Measurements from ENCODE around the gene RGS9. TPM values are rescaled to one million over a fixed set of nuclear protein-coding genes. Genes with fewer than 3 reads are reported as not detected.
"Not testable (repeated sequence)": the region's sequence is repeated elsewhere in the genome, so short reads cannot be mapped to it uniquely, and the experiment has no call there.

The RGS9 gene
- total and polyA plus RNA-seq, 2 experiments from 2014 or later: 12.8 to 29.6 TPM

DNA sequence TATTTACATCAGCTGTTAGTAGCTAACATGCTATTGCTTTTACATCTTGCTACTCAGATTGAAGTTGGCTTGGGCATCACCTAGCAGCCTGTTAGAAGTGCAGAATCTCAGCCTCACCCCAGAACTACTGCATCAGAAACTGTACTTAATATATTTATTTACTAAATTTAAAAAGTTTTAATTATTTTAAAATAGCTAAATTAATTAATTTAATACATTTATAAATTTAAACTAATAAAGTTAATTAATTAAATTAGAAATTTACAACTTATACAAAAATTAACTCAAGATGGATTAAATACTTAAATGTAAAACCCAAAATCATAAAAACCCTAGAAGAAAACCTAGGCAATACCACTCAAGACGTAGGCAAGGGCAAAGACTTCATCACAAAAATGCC is 41.7 kb upstream of the RGS9 start (continued):
- TF ChIP-seq, protein P1, sequence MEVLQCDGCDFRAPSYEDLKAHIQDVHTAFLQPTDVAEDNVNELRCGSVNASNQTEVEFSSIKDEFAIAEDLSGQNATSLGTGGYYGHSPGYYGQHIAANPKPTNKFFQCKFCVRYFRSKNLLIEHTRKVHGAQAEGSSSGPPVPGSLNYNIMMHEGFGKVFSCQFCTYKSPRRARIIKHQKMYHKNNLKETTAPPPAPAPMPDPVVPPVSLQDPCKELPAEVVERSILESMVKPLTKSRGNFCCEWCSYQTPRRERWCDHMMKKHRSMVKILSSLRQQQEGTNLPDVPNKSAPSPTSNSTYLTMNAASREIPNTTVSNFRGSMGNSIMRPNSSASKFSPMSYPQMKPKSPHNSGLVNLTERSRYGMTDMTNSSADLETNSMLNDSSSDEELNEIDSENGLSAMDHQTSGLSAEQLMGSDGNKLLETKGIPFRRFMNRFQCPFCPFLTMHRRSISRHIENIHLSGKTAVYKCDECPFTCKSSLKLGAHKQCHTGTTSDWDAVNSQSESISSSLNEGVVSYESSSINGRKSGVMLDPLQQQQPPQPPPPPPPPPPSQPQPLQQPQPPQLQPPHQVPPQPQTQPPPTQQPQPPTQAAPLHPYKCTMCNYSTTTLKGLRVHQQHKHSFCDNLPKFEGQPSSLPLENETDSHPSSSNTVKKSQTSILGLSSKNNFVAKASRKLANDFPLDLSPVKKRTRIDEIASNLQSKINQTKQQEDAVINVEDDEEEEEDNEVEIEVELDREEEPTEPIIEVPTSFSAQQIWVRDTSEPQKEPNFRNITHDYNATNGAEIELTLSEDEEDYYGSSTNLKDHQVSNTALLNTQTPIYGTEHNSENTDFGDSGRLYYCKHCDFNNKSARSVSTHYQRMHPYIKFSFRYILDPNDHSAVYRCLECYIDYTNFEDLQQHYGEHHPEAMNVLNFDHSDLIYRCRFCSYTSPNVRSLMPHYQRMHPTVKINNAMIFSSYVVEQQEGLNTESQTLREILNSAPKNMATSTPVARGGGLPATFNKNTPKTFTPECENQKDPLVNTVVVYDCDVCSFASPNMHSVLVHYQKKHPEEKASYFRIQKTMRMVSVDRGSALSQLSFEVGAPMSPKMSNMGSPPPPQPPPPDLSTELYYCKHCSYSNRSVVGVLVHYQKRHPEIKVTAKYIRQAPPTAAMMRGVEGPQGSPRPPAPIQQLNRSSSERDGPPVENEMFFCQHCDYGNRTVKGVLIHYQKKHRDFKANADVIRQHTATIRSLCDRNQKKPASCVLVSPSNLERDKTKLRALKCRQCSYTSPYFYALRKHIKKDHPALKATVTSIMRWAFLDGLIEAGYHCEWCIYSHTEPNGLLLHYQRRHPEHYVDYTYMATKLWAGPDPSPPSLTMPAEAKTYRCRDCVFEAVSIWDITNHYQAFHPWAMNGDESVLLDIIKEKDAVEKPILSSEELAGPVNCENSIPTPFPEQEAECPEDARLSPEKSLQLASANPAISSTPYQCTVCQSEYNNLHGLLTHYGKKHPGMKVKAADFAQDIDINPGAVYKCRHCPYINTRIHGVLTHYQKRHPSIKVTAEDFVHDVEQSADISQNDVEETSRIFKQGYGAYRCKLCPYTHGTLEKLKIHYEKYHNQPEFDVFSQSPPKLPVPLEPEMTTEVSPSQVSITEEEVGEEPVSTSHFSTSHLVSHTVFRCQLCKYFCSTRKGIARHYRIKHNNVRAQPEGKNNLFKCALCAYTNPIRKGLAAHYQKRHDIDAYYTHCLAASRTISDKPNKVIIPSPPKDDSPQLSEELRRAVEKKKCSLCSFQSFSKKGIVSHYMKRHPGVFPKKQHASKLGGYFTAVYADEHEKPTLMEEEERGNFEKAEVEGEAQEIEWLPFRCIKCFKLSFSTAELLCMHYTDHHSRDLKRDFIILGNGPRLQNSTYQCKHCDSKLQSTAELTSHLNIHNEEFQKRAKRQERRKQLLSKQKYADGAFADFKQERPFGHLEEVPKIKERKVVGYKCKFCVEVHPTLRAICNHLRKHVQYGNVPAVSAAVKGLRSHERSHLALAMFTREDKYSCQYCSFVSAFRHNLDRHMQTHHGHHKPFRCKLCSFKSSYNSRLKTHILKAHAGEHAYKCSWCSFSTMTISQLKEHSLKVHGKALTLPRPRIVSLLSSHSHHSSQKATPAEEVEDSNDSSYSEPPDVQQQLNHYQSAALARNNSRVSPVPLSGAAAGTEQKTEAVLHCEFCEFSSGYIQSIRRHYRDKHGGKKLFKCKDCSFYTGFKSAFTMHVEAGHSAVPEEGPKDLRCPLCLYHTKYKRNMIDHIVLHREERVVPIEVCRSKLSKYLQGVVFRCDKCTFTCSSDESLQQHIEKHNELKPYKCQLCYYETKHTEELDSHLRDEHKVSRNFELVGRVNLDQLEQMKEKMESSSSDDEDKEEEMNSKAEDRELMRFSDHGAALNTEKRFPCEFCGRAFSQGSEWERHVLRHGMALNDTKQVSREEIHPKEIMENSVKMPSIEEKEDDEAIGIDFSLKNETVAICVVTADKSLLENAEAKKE (CRISPR knock-in tag; IDR thresholded peaks at IDR 0.05): no peak

DNA sequence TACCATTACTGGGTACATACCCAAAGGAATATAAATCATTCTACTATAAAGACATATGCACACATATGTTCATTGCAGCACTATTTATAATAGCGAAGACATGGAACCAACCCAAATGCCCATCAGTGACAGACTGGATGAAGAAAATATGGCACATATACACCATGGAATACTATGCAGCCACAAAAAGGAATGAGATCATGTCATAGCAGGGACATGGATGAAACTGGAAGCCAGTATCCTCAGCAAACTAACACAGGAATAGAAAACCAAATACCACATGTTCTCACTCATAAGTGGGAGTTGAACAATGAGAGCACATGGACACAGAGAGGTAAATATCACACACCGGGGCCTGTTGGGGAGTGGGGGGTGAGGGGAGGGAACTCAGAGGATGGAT is 40.8 kb upstream of the RGS9 start:
- H3K4me2 ChIP-seq; H3K36me3 ChIP-seq (ENCODE audit: insufficient read depth); H3K9me2 ChIP-seq (ENCODE audit: insufficient read depth); H3K27ac Mint-ChIP-seq; H3K27ac ChIP-seq (ENCODE audit: low read depth); H3K4me3 Mint-ChIP-seq; H3K4me1 ChIP-seq (ENCODE audit: insufficient read depth); H3K4me1 Mint-ChIP-seq; H4K20me1 ChIP-seq (replicated peaks; ENCODE audit: insufficient read depth); H3K27me3 ChIP-seq (ENCODE audit: insufficient read depth); H3F3A ChIP-seq (replicated peaks; ENCODE audit: low read depth); H3K79me2 ChIP-seq (replicated peaks; ENCODE audit: insufficient read depth); DNase-seq (ENCODE audit: low spot score); H3K9me3 Mint-ChIP-seq; H3K27me3 Mint-ChIP-seq (ENCODE audit: insufficient read depth, low read depth, poor library complexity); H3K36me3 Mint-ChIP-seq (ENCODE audit: low read depth); H3K4me3 ChIP-seq; H2AFZ ChIP-seq; ATAC-seq: not testable (repeated sequence)

DNA sequence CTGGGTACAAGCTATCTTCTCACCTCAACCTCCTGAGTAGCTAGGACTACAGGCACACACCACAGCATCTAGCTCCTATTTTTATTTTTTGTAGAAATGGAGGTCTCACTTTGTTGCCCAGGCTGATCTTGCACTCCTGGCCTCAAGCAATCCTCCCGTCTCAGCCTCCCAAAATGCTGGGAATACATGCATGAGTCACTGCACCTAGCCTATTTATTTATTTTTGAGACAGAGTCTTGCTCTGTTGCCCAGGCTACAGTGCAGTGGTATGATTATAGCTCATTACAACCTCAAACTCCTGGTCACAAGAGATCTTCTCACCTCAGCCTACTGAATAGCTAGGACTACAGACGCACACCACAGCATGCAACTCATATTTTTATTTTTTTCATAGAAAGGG is 40.1 kb upstream of the RGS9 start:
- Histone ChIP-seq H2AFZ (no peak overlapping the region), H3K27ac (ENCODE audit: low read depth) (no peak overlapping the region), H3K4me3 (no peak overlapping the region), H3K36me3 (ENCODE audit: insufficient read depth) (no peaks in the 10 kb centered on the region), H3K79me2 (replicated peaks; ENCODE audit: insufficient read depth) (no peaks in the 10 kb centered on the region), H4K20me1 (replicated peaks; ENCODE audit: insufficient read depth) (no peaks in the 10 kb centered on the region), H3K4me2 (no peak overlapping the region), H3K9me2 (ENCODE audit: insufficient read depth) (0 out of 2 replicates have a peak, but pooled peaks cover 5% of the 10 kb centered on the region), H3K4me1 (ENCODE audit: insufficient read depth) (no peaks in the 10 kb centered on the region), H3F3A (replicated peaks; ENCODE audit: low read depth) (no peaks in the 10 kb centered on the region), H3K27me3 (ENCODE audit: insufficient read depth) (no peaks in the 10 kb centered on the region)
- Mint-ChIP-seq H3K36me3 (ENCODE audit: low read depth) (no peaks in the 10 kb centered on the region), H3K4me1 (peaks cover 10% of the 10 kb centered on the region; the same call in 2 of the 3 replicates), H3K4me3 (no peak overlapping the region), H3K27me3 (ENCODE audit: insufficient read depth, low read depth, poor library complexity) (peaks cover 10% of the 10 kb centered on the region), H3K9me3 (no peaks in the 10 kb centered on the region; the same call in 2 of the 3 replicates), H3K27ac (no peak overlapping the region)
- TF ChIP-seq, protein P2, sequence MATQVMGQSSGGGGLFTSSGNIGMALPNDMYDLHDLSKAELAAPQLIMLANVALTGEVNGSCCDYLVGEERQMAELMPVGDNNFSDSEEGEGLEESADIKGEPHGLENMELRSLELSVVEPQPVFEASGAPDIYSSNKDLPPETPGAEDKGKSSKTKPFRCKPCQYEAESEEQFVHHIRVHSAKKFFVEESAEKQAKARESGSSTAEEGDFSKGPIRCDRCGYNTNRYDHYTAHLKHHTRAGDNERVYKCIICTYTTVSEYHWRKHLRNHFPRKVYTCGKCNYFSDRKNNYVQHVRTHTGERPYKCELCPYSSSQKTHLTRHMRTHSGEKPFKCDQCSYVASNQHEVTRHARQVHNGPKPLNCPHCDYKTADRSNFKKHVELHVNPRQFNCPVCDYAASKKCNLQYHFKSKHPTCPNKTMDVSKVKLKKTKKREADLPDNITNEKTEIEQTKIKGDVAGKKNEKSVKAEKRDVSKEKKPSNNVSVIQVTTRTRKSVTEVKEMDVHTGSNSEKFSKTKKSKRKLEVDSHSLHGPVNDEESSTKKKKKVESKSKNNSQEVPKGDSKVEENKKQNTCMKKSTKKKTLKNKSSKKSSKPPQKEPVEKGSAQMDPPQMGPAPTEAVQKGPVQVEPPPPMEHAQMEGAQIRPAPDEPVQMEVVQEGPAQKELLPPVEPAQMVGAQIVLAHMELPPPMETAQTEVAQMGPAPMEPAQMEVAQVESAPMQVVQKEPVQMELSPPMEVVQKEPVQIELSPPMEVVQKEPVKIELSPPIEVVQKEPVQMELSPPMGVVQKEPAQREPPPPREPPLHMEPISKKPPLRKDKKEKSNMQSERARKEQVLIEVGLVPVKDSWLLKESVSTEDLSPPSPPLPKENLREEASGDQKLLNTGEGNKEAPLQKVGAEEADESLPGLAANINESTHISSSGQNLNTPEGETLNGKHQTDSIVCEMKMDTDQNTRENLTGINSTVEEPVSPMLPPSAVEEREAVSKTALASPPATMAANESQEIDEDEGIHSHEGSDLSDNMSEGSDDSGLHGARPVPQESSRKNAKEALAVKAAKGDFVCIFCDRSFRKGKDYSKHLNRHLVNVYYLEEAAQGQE (IDR thresholded peaks at IDR 0.05; ENCODE audit: unreplicated experiment): no peak
- TF ChIP-seq NANOG (IDR thresholded peaks at IDR 0.05; ENCODE audit: borderline replicate concordance): no peak
- no peak for TF ChIP-seq ZNF331 (CRISPR knock-in tag; IDR thresholded peaks at IDR 0.05; ENCODE audit: low read depth)
- ATAC-seq: no peak
- DNase-seq (ENCODE audit: low spot score): no peak
